H1 (cell line): ENCODE data around the gene FGB.

ENCODE experiments used
- JUND ChIP-seq: IDR thresholded peaks from 2 replicates; pipeline ENCODE4 v1.6.1; 2011; ENCODE audit warnings: mild to moderate bottlenecking, improper control_type of control experiment, low read length
- NANOG ChIP-seq: IDR thresholded peaks from 2 replicates; pipeline ENCODE4 v1.6.1; 2011; ENCODE audit warnings: low read length, low read depth, mild to moderate bottlenecking, inconsistent platforms; ENCODE audit not compliant: insufficient read depth, poor library complexity, severe bottlenecking
- NRF1 ChIP-seq: IDR thresholded peaks from 2 replicates; pipeline ENCODE4 v1.6.1; 2011; ENCODE audit warnings: mild to moderate bottlenecking, low read depth, low read length, improper control_type of control experiment
- PHF8 ChIP-seq: fragments of 200-600 bp; sonication (generic); conservative IDR thresholded peaks from 2 replicates; pipeline ENCODE4 v1.7.1; 2012; ENCODE audit warnings: low read depth, mild to moderate bottlenecking, inconsistent platforms, low read length, moderate library complexity
- TF ChIP-seq, protein P1 (sequence below), 3 experiments: IDR thresholded peaks; 1 replicate in 2 of 3; 2 replicates in 1 of 3; pipeline versions ENCODE4 v1.5.1 to v1.6.1; 2011; ENCODE audit warnings: low read length in 3 of 3, mild to moderate bottlenecking in 3 of 3, inconsistent platforms in 2 of 3, low read depth in 1 of 3, moderate library complexity in 1 of 3; ENCODE audit not compliant: insufficient read depth in 1 of 3; ENCODE audit errors: control extremely low read depth in 1 of 3

DNA sequence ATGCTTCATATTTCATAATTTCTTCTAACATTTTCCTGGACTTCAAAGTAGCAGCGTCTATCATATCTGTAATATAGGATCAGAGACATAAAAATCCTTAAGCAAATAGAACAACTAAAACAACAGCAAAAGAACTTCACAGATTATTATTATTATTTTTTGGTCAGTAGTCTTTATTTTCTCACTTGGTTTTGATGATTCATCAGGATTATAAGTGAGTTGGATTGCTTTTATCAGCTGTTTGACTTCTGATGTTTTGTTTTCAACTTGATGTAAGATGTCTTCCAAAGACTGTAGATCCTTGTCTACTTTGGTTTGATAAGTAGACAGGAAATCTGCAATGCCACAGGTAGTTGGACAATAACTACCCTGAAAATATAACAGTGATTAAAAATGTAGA lies 49.0 kb downstream of the FGB start:
- TF ChIP-seq, protein P1, sequence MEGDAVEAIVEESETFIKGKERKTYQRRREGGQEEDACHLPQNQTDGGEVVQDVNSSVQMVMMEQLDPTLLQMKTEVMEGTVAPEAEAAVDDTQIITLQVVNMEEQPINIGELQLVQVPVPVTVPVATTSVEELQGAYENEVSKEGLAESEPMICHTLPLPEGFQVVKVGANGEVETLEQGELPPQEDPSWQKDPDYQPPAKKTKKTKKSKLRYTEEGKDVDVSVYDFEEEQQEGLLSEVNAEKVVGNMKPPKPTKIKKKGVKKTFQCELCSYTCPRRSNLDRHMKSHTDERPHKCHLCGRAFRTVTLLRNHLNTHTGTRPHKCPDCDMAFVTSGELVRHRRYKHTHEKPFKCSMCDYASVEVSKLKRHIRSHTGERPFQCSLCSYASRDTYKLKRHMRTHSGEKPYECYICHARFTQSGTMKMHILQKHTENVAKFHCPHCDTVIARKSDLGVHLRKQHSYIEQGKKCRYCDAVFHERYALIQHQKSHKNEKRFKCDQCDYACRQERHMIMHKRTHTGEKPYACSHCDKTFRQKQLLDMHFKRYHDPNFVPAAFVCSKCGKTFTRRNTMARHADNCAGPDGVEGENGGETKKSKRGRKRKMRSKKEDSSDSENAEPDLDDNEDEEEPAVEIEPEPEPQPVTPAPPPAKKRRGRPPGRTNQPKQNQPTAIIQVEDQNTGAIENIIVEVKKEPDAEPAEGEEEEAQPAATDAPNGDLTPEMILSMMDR (IDR thresholded peaks at IDR 0.05; ENCODE audit: control extremely low read depth in 1 of 3, insufficient read depth in 1 of 3, low read depth in 1 of 3, low read length in 3 of 3), result no peak
- TF ChIP-seq PHF8 (no peak), NANOG (no peak), NRF1 (no peak), JUND (no peak)
